Cortex of kidney (tissue), 1 donor: ENCODE data around the gene ZBTB47.

Experiments used
- DNase-seq: peaks from one replicate; lab custom pipeline; 2025; lab: John Stamatoyannopoulos, UW

Gene ZBTB47

GRCh38 chr3:42653560-42654330, at the start of gene ZBTB47:
ZBTB47 (plus strand) TSS chr3:42653697; CDS start chr3:42658356, 4,659 bp downstream.
- DNase-seq: no peak

- DNase-seq: no peak
These were observed 47.8 kb upstream of the ZBTB47 start for GRCh38 chr3:42605546-42606173.

GRCh38 chr3:42608581-42608980, 44.9 kb upstream of the ZBTB47 start:
- no peak for DNase-seq

GRCh38 chr3:42610976-42611375, 42.5 kb upstream of the ZBTB47 start:
- no peak for DNase-seq

GRCh38 chr3:42612217-42612616, 41.3 kb upstream of the ZBTB47 start:
- no peak for DNase-seq

GRCh38 chr3:42612928-42613327, 40.6 kb upstream of the ZBTB47 start:
- DNase-seq: no peak

- no peak for DNase-seq
These were observed 40.0 kb upstream of the ZBTB47 start for GRCh38 chr3:42613462-42613861.

- DNase-seq: no peak
These were observed 21.9 kb upstream of the ZBTB47 start for GRCh38 chr3:42631620-42632019.

- DNase-seq: no peak
These were observed 21.4 kb upstream of the ZBTB47 start for GRCh38 chr3:42632146-42632545.

GRCh38 chr3:42633544-42633943, 20.0 kb upstream of the ZBTB47 start:
- no peak for DNase-seq

- no peak for DNase-seq
These were observed 18.4 kb upstream of the ZBTB47 start for GRCh38 chr3:42635111-42635510.

GRCh38 chr3:42637001-42637400, 16.5 kb upstream of the ZBTB47 start:
- no peak for DNase-seq

- DNase-seq: no peak
These were observed 15.1 kb upstream of the ZBTB47 start for GRCh38 chr3:42638339-42638842.

GRCh38 chr3:42639192-42639591, 14.3 kb upstream of the ZBTB47 start:
- DNase-seq: no peak

GRCh38 chr3:42640129-42640528, 13.4 kb upstream of the ZBTB47 start:
- no peak for DNase-seq

- no peak for DNase-seq
These were observed 12.6 kb upstream of the ZBTB47 start for GRCh38 chr3:42640771-42641370.

- DNase-seq: no peak
These were observed 5.6 kb upstream of the ZBTB47 start for GRCh38 chr3:42647821-42648459.

- no peak for DNase-seq
These were observed 4.5 kb upstream of the ZBTB47 start for GRCh38 chr3:42649006-42649405.

- DNase-seq: no peak
These were observed 3.7 kb upstream of the ZBTB47 start for GRCh38 chr3:42649783-42650182.

- no peak for DNase-seq
These were observed 2.0 kb upstream of the ZBTB47 start for GRCh38 chr3:42651248-42652091.

- DNase-seq: no peak
These were observed 1.3 kb upstream of the ZBTB47 start for GRCh38 chr3:42652251-42652610.
